ENCODE data around the gene PPP1R36. TPM values are rescaled to one million over a fixed set of nuclear protein-coding genes. Genes with fewer than 3 reads are reported as not detected.
A peak's percentile ranks its signal among the peaks of the same experiment; 100 is the strongest.

PPP1R36 gene
- polyA plus RNA-seq, 3 donors = 0.38 TPM; not detected in 2

DNA sequence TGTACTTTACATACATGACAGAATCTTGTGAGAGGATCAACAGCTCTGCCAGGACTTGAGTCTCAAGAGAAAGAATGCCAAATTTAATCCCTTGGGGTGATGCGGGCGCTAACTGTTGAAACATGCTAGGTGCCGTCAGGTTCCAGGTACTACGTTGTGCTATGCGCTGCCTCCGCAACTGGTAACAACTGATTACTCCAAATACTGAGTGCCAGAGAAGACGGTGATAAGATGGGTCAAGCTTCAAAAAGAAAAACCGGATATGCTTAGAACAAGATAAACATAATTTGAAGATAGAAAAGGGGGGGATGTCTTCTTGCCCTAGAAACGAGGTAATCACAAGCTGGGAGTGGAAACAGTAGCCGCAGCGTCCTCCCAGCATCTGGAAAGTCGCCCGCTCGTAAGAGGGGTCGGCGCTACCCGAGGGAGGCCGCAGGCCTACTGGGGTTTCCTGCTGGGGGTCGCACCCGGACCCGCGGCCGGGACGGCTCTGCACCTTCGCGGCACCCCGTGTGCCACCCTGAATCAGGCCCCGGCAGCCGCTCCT, 46.8 kb upstream of the PPP1R36 start:
- Histone ChIP-seq H2AFZ (ENCODE audit: insufficient read depth, low read depth, low read length, poor library complexity, severe bottlenecking) (peak overlapping the region; percentile 95), H3K4me2 (replicated peaks; ENCODE audit: extremely low read depth, low read length, poor library complexity, severe bottlenecking) (peak overlapping the region; percentile 91), H3K27me3 (ENCODE audit: control insufficient read depth in 2 of 2, insufficient read depth in 2 of 2, low read length in 2 of 2) (no peaks in the 10 kb centered on the region), H3K36me3 (replicated peaks in 1 of 2; ENCODE audit: control insufficient read depth in 1 of 2, insufficient read depth in 2 of 2, low read length in 2 of 2) (no peaks in the 10 kb centered on the region), H3K9me3 (replicated peaks in 1 of 2; ENCODE audit: control insufficient read depth in 1 of 2, insufficient read depth in 1 of 2, low read length in 2 of 2) (no peaks in the 10 kb centered on the region), H3K27ac (ENCODE audit: low read depth in 1 of 2, low read length in 2 of 2) (peak overlapping the region; percentile 99), H3K9ac (ENCODE audit: insufficient read depth, low read length, poor library complexity, severe bottlenecking) (peak overlapping the region; percentile 99), H3K79me2 (ENCODE audit: insufficient read depth, low read length) (peaks cover 61% of the 10 kb centered on the region), H4K20me1 (ENCODE audit: insufficient read depth, low read length) (peaks cover 30% of the 10 kb centered on the region), H3K4me3 (replicated peaks in 1 of 3; ENCODE audit: low read depth in 2 of 3, low read length in 3 of 3) (peak overlapping the region; percentile 49 to 91 (median 87)), H3K4me1 (ENCODE audit: control insufficient read depth in 1 of 2, insufficient read depth in 2 of 2, low read length in 2 of 2) (peaks cover 45 to 60% of the 10 kb centered on the region in 2 donors)
- H3K4me3 Mint-ChIP-seq = peak overlapping the region; percentile 93 to 96
- no peaks in the 10 kb centered on the region for H3K9me3 Mint-ChIP-seq
- no peaks in the 10 kb centered on the region for H3K27me3 Mint-ChIP-seq (ENCODE audit: low read depth in 3 of 3)
- 1% methylated on average over 28 of the region's 29 CpGs for WGBS (ENCODE audit: insufficient coverage)
- peaks cover 51% of the 10 kb centered on the region for H3K4me1 Mint-ChIP-seq
- intact Hi-C loops (cut with micrococcal nuclease) = loop anchor here in 1 of 2 donors (10.0 kb wide), 1 partner anchor 152 kb away; no protein-coding TSS in a partner anchor
- peak in 1 of 3 donors; percentile 20 for DNase-seq
- peak overlapping the region; percentile 93 to 99 (median 97) for H3K27ac Mint-ChIP-seq
- TF ChIP-seq, protein P1, sequence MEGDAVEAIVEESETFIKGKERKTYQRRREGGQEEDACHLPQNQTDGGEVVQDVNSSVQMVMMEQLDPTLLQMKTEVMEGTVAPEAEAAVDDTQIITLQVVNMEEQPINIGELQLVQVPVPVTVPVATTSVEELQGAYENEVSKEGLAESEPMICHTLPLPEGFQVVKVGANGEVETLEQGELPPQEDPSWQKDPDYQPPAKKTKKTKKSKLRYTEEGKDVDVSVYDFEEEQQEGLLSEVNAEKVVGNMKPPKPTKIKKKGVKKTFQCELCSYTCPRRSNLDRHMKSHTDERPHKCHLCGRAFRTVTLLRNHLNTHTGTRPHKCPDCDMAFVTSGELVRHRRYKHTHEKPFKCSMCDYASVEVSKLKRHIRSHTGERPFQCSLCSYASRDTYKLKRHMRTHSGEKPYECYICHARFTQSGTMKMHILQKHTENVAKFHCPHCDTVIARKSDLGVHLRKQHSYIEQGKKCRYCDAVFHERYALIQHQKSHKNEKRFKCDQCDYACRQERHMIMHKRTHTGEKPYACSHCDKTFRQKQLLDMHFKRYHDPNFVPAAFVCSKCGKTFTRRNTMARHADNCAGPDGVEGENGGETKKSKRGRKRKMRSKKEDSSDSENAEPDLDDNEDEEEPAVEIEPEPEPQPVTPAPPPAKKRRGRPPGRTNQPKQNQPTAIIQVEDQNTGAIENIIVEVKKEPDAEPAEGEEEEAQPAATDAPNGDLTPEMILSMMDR (IDR thresholded peaks at IDR 0.05) = no peak
- H3K36me3 Mint-ChIP-seq = peaks cover 0 to 12% of the 10 kb centered on the region in 2 donors

DNA sequence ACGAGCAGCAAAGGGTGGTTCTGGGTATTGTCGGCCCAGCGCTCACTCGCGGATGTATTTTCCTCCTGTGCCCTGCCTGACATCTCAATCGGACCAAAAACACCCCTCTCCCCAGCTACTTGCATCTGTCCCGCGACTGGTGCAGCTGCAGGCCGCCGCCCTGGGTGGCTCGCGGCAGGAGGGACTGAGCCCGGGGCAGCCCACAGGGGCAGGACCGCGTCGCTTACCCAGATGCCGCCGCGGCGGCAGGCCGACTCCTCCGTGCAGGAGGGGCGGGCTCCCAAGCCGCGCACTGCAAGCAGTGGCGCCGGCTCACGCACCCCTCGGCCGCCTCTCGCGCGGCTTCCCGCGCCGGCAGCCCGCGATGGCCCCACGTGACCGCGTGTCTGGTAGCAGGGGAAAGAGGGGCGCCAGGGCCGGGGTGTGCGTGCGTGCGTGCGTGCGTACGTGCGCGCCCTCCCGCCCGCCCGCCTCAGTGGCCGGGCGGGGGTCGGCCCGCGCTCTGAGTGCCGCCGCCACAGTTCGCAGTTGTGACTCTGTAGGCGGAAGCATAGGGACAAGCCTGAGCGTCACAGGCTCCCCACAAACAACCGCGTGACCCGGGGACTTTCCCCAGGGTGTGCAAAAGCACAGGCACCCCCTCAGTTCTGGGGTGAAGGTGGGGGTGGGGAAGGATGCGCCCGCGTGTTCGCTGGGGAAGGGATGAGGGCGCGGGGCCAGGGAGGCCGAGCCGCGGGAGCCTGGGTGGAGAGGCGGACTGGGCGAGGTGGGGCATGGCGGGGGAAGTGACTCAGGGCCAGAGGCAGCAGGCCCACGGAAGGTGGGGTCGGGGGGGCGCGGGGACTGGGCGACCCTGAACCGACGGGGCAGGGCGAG, 46.1 kb upstream of the PPP1R36 start, which contains the start of gene ZBTB25:
Gene ZBTB25 (minus strand): TSS at position 405 of the 876 bp plus-strand sequence. CDS start 13,305 bp downstream, outside the sequence.
- Histone ChIP-seq H3K4me3 (replicated peaks in 1 of 3; ENCODE audit: low read depth in 2 of 3, low read length in 3 of 3) (peak within 1 kb of the TSS; percentile 49 to 91 (median 87)), H3K27ac (ENCODE audit: low read depth in 1 of 2, low read length in 2 of 2) (peak within 1 kb of the TSS; percentile 99), H2AFZ (ENCODE audit: insufficient read depth, low read depth, low read length, poor library complexity, severe bottlenecking) (peak within 1 kb of the TSS; percentile 95), H3K36me3 (replicated peaks in 1 of 2; ENCODE audit: control insufficient read depth in 1 of 2, insufficient read depth in 2 of 2, low read length in 2 of 2) (no peaks in the 10 kb centered on the region), H4K20me1 (ENCODE audit: insufficient read depth, low read length) (peaks cover 37% of the 10 kb centered on the region), H3K9ac (ENCODE audit: insufficient read depth, low read length, poor library complexity, severe bottlenecking) (peak within 1 kb of the TSS; percentile 99), H3K4me1 (ENCODE audit: control insufficient read depth in 1 of 2, insufficient read depth in 2 of 2, low read length in 2 of 2) (peaks cover 49 to 67% of the 10 kb centered on the region in 2 donors), H3K4me2 (replicated peaks; ENCODE audit: extremely low read depth, low read length, poor library complexity, severe bottlenecking) (peak within 1 kb of the TSS; percentile 91), H3K79me2 (ENCODE audit: insufficient read depth, low read length) (peaks cover 68% of the 10 kb centered on the region), H3K9me3 (replicated peaks in 1 of 2; ENCODE audit: control insufficient read depth in 1 of 2, insufficient read depth in 1 of 2, low read length in 2 of 2) (no peaks in the 10 kb centered on the region), H3K27me3 (ENCODE audit: control insufficient read depth in 2 of 2, insufficient read depth in 2 of 2, low read length in 2 of 2) (no peaks in the 10 kb centered on the region)
- TF ChIP-seq, protein P1 (IDR thresholded peaks at IDR 0.05) = no peak
- Mint-ChIP-seq H3K4me1 (peaks cover 58% of the 10 kb centered on the region), H3K36me3 (peaks cover 0 to 11% of the 10 kb centered on the region in 2 donors), H3K4me3 (peak within 1 kb of the TSS; percentile 96), H3K27me3 (ENCODE audit: low read depth in 3 of 3) (no peaks in the 10 kb centered on the region), H3K27ac (peak within 1 kb of the TSS; percentile 97 to 99 (median 99)), H3K9me3 (no peaks in the 10 kb centered on the region)
- DNase-seq = peak; percentile 90 to 98 (median 95)
- under 1% methylated on average over 84 of the region's 87 CpGs for WGBS (ENCODE audit: insufficient coverage)
- intact Hi-C loops (cut with micrococcal nuclease) = loop anchor here in 1 of 2 donors (10.0 kb wide), 1 partner anchor 151 kb away; no protein-coding TSS in a partner anchor
